Measurements from ENCODE around the gene SORBS2. TPM values are rescaled to one million over a fixed set of nuclear protein-coding genes. Genes with fewer than 3 reads are reported as not detected.

SORBS2 gene
- total RNA-seq, 1 donor = 1.7 TPM

DNA sequence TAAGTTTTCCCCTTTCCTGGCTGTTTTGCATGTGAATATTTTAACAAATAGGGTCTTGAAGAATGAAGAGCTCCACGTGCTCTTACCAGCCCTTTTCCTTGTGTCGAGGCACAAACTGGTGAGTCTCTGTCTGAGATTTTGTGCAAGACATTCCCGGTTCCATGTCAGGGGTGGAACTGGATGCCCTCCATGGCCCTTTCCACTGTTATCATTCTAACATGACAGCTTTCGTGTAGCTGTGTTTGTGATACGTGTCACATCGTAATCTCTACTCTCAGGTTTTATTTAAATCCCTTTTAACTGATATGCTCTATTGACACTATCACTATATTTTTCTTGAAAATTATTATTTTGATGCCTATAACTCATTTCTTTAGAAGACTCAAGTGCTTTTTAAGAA lies 130.4 kb downstream of the SORBS2 start:
- TF ChIP-seq, protein P1, sequence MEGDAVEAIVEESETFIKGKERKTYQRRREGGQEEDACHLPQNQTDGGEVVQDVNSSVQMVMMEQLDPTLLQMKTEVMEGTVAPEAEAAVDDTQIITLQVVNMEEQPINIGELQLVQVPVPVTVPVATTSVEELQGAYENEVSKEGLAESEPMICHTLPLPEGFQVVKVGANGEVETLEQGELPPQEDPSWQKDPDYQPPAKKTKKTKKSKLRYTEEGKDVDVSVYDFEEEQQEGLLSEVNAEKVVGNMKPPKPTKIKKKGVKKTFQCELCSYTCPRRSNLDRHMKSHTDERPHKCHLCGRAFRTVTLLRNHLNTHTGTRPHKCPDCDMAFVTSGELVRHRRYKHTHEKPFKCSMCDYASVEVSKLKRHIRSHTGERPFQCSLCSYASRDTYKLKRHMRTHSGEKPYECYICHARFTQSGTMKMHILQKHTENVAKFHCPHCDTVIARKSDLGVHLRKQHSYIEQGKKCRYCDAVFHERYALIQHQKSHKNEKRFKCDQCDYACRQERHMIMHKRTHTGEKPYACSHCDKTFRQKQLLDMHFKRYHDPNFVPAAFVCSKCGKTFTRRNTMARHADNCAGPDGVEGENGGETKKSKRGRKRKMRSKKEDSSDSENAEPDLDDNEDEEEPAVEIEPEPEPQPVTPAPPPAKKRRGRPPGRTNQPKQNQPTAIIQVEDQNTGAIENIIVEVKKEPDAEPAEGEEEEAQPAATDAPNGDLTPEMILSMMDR (IDR thresholded peaks at IDR 0.05; ENCODE audit: insufficient read depth, low read depth, low read length) = no peak
- no peak for DNase-seq (ENCODE audit: low read depth)
- H3K4me3 ChIP-seq (ENCODE audit: low read depth, low read length) = no peak overlapping the region

DNA sequence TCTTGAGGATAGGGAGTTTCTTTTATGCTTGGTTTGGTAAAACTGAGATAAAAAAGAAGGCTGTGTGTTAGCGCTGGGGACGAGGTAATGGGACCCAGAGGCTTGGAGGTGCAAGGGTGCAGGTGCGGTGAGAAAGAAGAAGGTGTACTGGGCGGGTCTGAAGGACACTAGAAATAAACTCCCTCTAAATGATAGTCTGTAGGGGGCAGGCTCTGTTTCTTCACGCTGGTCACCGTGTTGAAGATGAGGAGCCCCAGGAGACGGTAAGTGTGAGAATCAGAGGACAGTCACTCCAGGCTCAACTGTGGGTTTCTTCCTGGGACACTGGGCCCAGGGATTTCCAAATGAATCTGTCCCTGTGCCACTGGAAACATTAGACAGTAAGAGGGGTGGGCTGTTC lies 131.4 kb downstream of the SORBS2 start:
- no peak overlapping the region for H3K4me3 ChIP-seq (ENCODE audit: low read depth, low read length)
- DNase-seq (ENCODE audit: low read depth) = no peak
- TF ChIP-seq, protein P1 (IDR thresholded peaks at IDR 0.05; ENCODE audit: insufficient read depth, low read depth, low read length) = no peak

DNA sequence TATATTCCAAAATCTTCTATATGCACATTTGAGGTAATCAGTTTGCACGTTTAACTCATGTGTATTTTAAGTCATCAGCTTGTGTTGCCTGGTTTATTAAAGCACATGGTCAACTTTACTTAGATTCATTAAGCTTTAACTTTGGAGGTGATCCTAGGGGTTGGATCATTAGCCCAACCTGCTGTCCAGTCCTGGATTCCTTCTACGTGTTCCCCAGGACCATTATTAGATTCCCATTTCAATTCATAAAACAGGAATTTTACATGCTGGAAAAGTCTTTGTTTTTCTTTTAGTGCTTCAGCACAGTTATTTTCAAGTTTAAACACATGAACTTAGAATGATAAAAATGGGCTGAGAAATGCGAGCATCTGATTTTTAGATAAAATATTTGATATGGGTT lies 132.5 kb downstream of the SORBS2 start:
- no peak for DNase-seq (ENCODE audit: low read depth)
- TF ChIP-seq, protein P1 (IDR thresholded peaks at IDR 0.05; ENCODE audit: insufficient read depth, low read depth, low read length) = no peak

DNA sequence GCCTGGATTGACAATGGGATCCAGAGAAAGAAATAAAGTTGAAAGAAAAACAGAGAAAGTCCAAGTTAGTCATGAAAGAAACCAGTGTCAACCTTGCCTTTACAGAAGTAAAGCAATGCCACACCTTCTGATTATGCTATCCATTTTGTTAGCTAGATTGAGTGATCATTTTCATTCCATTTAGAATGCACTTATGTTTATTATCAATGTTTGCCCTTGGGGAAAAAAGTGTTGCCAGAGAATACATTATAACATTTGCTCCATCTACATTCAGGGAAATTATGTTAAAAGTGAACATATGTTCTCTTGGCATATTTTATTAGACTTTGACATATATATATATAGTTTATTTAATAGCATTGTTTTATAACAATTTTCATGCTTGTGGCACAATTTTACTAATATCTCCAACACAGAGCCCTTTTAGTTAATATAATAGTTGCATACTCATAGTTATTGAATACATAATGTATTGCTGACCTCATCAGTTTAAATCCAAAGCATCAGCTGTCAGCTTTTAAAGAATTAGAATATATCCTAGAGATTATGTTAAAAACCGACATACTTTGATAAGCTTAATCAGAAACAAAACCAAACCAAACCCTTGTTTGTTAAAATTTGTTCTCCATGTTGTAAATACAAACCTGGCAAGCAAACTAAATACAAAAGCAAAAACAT lies 134.2 kb downstream of the SORBS2 start:
- no peak overlapping the region for H3K4me3 ChIP-seq (ENCODE audit: low read depth, low read length)
- TF ChIP-seq, protein P1 (IDR thresholded peaks at IDR 0.05; ENCODE audit: insufficient read depth, low read depth, low read length) = no peak

More for the DNA sequence above, 132.5 kb downstream of the SORBS2 start:
- H3K4me3 ChIP-seq (ENCODE audit: low read depth, low read length) = no peak overlapping the region

DNA sequence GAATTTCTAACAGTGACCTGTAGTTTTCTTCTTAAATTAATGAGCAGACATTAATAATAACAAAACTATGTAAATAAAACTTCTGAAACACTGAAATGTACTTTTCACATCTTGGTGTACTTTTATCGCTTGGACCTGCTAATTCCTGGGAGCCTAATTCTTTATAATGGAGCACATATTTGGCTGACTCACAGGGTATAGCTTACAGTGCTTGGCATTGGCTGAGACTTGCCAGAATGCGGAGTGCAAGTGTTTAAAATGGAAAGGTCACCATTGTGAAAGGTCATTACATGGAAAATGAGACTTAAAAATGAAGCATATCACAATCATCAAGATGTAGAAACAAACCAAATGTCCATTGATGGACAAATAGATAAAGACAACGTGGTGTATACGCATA lies 139.4 kb downstream of the SORBS2 start:
- peak; percentile 20 for DNase-seq (ENCODE audit: low read depth)
- TF ChIP-seq, protein P1 (IDR thresholded peaks at IDR 0.05; ENCODE audit: insufficient read depth, low read depth, low read length) = no peak
- no peak overlapping the region for H3K4me3 ChIP-seq (ENCODE audit: low read depth, low read length)

More for the DNA sequence above, 134.2 kb downstream of the SORBS2 start:
- DNase-seq (ENCODE audit: low read depth) = no peak

DNA sequence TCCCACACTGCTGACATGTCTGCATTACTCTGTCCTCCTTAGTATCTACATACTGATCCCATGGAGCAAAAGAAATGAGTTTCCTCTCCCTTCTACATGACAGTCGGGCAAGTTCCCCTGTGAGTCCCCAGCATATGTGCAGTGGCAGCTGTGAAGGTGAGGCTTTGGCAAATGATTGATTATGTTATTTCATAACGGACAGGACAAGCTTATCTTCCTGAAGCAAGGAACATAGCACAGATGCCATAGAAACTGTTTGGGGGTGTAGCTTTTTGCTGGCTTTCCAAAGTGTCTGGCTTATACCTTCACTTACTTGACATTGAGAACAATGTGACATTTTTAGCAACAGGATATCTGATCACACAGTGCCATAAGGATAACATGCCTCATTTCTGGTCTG lies 139.8 kb downstream of the SORBS2 start:
- H3K4me3 ChIP-seq (ENCODE audit: low read depth, low read length) = no peak overlapping the region
- DNase-seq (ENCODE audit: low read depth) = no peak
- TF ChIP-seq, protein P1 (IDR thresholded peaks at IDR 0.05; ENCODE audit: insufficient read depth, low read depth, low read length) = no peak

DNA sequence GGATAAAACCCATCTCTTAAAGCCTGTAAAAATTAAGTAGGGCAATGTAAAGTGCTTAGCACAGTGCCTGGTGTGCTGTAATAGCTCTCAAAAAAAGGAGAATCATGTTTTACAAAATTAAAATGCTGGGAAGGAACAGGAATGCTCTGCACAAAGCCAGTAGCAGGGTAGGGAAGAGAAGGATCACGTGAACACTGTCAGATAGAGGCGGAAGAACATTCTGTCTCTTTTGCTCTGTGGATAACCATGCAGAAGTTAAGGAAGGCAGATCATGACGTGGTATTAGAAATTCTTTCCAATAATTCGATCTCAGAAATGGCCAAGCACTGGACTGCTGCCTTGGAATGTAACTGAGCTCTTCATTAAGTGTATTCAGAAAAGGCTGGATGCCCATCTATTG lies 140.5 kb downstream of the SORBS2 start:
- H3K4me3 ChIP-seq (ENCODE audit: low read depth, low read length) = no peak overlapping the region
- TF ChIP-seq, protein P1 (IDR thresholded peaks at IDR 0.05; ENCODE audit: insufficient read depth, low read depth, low read length) = no peak
- no peak for DNase-seq (ENCODE audit: low read depth)

Data from fibroblast of villous mesenchyme (primary cell).